Sigmoid colon (tissue), 7 donors: ENCODE results near the gene SLC27A2. TPM values are rescaled to one million over a fixed set of nuclear protein-coding genes. Genes with fewer than 3 reads are reported as not detected.

Experiments used
- DNase-seq: peaks from one replicate; pipeline ENCODE4 v3.0.0-alpha.2; 2019
- H3K27ac ChIP-seq, 4 donors: fragments of 200-600 bp; sonication (generic); one replicate each; pipeline ENCODE4 v1.5.1; 2016 to 2019; ENCODE audit warnings: mild to moderate bottlenecking in 1 of 4
- H3K27me3 ChIP-seq, 3 donors: fragments of 200-600 bp; sonication (generic); one replicate each; pipeline ENCODE4 v1.5.1; 2019; ENCODE audit warnings: mild to moderate bottlenecking in 1 of 3
- H3K36me3 ChIP-seq, 4 donors: fragments of 200-600 bp; sonication (generic); one replicate each; pipeline ENCODE4 v1.5.1; 2016 to 2019
- H3K4me1 ChIP-seq, 4 donors: fragments of 200-600 bp; sonication (generic); one replicate each; pipeline ENCODE4 v1.5.1; 2017 to 2019
- H3K4me3 ChIP-seq, 4 donors: fragments of 200-600 bp; sonication (generic); one replicate each; pipeline ENCODE4 v1.5.1; 2017 to 2019; ENCODE audit warnings: mild to moderate bottlenecking in 2 of 4, moderate library complexity in 1 of 4
- H3K9me3 ChIP-seq, 4 donors: fragments of 200-600 bp in 3 of 4; sonication (generic) in 3 of 4; one replicate each; pipeline versions ENCODE4 v1.5.1 to v1.6.1; 2013 to 2019
- CTCF ChIP-seq, 4 experiments: fragments of 450-650 bp in 3 of 4; fragments of 200-600 bp in 1 of 4; IDR thresholded peaks; one replicate each; pipeline ENCODE4 v1.5.1; 2016 to 2019; ENCODE audit warnings: antibody characterized with exemption in 4 of 4, mild to moderate bottlenecking in 3 of 4, moderate library complexity in 2 of 4
- EP300 ChIP-seq, 4 donors: sonication (generic); formaldehyde crosslinking; IDR thresholded peaks; one replicate each; pipeline ENCODE4 v1.6.1; 2017; ENCODE audit warnings: antibody characterized with exemption in 4 of 4
- POLR2A ChIP-seq, 2 donors: fragments of 450-650 bp; IDR thresholded peaks; one replicate each; pipeline ENCODE4 v1.6.1; 2016; ENCODE audit warnings: antibody characterized with exemption in 2 of 2, mild to moderate bottlenecking in 2 of 2, moderate library complexity in 2 of 2
- POLR2AphosphoS5 ChIP-seq, 4 donors: sonication (generic); formaldehyde crosslinking; IDR thresholded peaks; one replicate each; pipeline ENCODE4 v1.6.1; 2017; ENCODE audit warnings: antibody characterized with exemption in 4 of 4
- WGBS, 2 donors: extraction: QIAGEN DNeasy Blood & Tissue Kit; methylation state at CpG; one replicate each; pipeline ENCODE4 v1.1.7; 2013; 5-methylcytosine and 5-hydroxymethylcytosine counted together
- intact Hi-C: fragments of 100-400 bp; cut with DNase I; formaldehyde crosslinking; loops from one replicate; pipeline ENCODE4 v1.15.1; 2023
- polyA plus RNA-seq, 3 donors: library from polyadenylated mRNA; stranded (reverse); fragments of 200-250 nt; gene quantifications; one replicate each; pipeline ENCODE4 v1.2.3, GENCODE V29; 2013
- total RNA-seq, 4 donors: library from RNA; depleted of rRNA; stranded (reverse); fragments of >200 nt; gene quantifications; one replicate each; pipeline ENCODE4 v1.1.0, GENCODE V29; 2016
- donor health status: healthy with polysubstance abuse.
- donor health status: Bipolar disorder and iron deficiency.
- donor health status: healthy.

SLC27A2 gene
- total and polyA plus RNA-seq, 7 donors, result 0.33 to 16.6 (median 4.6) TPM; not detected in 2

DNA sequence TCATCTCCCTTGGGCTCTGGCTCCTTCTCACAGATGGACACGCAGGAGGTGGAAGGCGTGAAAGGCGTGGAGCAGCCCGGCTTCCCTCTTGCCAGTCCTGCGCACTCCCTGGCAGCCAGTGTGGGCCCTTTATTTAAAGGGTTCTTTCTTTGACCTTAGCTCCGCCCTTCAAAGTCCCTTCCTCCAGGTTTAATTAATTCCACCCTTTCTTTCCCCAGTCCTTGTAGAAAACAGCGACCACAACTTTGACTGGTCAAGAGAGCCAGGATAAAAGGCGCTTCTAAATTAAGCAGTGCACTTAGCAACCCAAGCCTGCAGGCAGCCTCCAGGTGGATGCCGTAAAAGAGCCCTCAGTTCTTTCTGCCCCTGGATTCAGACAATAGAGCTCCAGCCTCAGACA is 83.6 kb downstream of the SLC27A2 start, which contains the start of gene HDC:
TSS of gene HDC (minus strand) at position 107 of the 400 bp plus-strand sequence. CDS start at position 4, 103 bp downstream.
- Histone ChIP-seq H3K27ac (no peak within 1 kb of the TSS), H3K27me3 (no peaks in the 10 kb centered on the region), H3K4me3 (no peak within 1 kb of the TSS), H3K4me1 (no peaks in the 10 kb centered on the region), H3K36me3 (no peaks in the 10 kb centered on the region), H3K9me3 (no peaks in the 10 kb centered on the region)
- WGBS, 2 donors, result 81 to 82% methylated on average over 9 of the region's 9 CpGs
- TF ChIP-seq CTCF (IDR thresholded peaks at IDR 0.05) (no peak), POLR2AphosphoS5 (IDR thresholded peaks at IDR 0.05) (no peak), EP300 (IDR thresholded peaks at IDR 0.05) (no peak), POLR2A (IDR thresholded peaks at IDR 0.05) (no peak)
- no peak for DNase-seq
- intact Hi-C loops, result no loop called here

DNA sequence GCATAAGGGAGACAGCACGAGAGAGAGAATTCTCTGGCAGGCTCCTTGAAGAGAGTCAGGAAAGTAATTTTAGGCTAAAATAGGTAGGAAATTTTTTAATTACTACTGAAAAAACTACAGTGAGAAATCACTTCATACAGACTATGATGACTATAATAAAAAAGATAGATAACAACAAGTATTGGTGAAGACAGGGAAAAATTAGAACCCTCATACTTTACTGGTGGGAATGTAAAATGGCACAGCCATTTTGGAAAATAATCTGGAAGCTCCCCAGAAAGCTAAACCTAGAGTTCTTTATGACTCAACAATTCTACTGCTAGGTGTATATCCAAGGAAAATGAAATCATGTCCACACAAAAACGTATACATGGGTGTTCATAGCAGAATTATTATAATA is 85.6 kb downstream of the SLC27A2 start:
- no peak for DNase-seq
- Histone ChIP-seq H3K4me3 (no peak overlapping the region), H3K9me3 (no peaks in the 10 kb centered on the region), H3K4me1 (no peaks in the 10 kb centered on the region), H3K27me3 (no peaks in the 10 kb centered on the region), H3K27ac (no peak overlapping the region), H3K36me3 (no peaks in the 10 kb centered on the region)
- 81 to 83% methylated on average over 2 of the region's 2 CpGs for WGBS, 2 donors
- no peak for TF ChIP-seq EP300 (IDR thresholded peaks at IDR 0.05)
- no peak for TF ChIP-seq POLR2AphosphoS5 (IDR thresholded peaks at IDR 0.05)
- TF ChIP-seq POLR2A (IDR thresholded peaks at IDR 0.05), result no peak
- TF ChIP-seq CTCF (IDR thresholded peaks at IDR 0.05), result no peak
- intact Hi-C loops, result no loop called here

DNA sequence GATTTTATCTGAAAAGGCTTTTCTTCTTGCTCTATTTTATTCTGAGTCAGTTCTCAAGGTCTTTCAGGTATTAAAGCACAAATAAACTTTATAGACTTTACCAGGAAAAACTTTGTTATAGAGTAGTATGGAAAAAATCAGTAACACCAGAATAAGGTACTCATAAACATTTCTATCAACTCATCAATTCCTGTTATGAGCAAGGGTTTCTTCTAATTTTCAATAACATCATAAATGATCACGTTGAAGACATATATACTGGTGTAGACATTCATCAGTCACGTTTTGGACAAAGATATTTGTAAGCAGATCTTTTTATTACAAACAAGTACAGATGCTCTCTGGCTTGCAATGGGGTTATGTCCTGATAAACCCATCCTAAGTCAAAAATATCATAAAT is 93.1 kb downstream of the SLC27A2 start:
- TF ChIP-seq EP300 (IDR thresholded peaks at IDR 0.05) (no peak), POLR2A (IDR thresholded peaks at IDR 0.05) (no peak), POLR2AphosphoS5 (IDR thresholded peaks at IDR 0.05) (no peak), CTCF (IDR thresholded peaks at IDR 0.05) (no peak)
- H3K36me3 ChIP-seq, result peaks cover 0 to 7% (median 0%) of the 10 kb centered on the region in 4 donors
- no peaks in the 10 kb centered on the region for H3K4me1 ChIP-seq
- H3K4me3 ChIP-seq, result no peak overlapping the region
- intact Hi-C loops, result no loop called here
- H3K27ac ChIP-seq, result no peak overlapping the region
- H3K27me3 ChIP-seq, result no peaks in the 10 kb centered on the region
- no peak for DNase-seq
- H3K9me3 ChIP-seq, result no peaks in the 10 kb centered on the region
- WGBS, 2 donors, result 55 to 60% methylated on average over 2 of the region's 2 CpGs

DNA sequence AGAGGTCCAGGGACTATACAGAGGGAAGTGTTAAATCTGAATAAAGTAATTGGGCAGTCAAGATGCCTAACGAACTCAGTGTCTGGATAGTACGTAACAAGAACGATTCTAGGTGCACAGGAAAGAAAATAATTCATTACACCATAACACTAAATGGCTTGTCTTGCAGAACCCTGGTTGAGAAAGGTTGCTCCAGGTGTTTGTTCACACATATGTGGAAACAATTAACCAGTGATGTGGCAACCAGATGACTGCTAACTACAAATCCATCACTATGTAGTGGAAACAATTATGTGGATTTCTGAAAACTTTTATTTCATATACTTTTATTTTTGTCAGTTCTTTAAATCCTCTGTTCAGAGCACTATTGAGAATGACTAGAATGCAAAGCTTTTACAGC is 93.9 kb downstream of the SLC27A2 start:
- Histone ChIP-seq H3K4me1 (no peaks in the 10 kb centered on the region), H3K9me3 (no peaks in the 10 kb centered on the region), H3K36me3 (peaks cover 0 to 7% (median 0%) of the 10 kb centered on the region in 4 donors), H3K4me3 (no peak overlapping the region), H3K27ac (no peak overlapping the region), H3K27me3 (no peaks in the 10 kb centered on the region)
- intact Hi-C loops, result no loop called here
- TF ChIP-seq EP300 (IDR thresholded peaks at IDR 0.05), result no peak
- no peak for TF ChIP-seq POLR2A (IDR thresholded peaks at IDR 0.05)
- no peak for TF ChIP-seq CTCF (IDR thresholded peaks at IDR 0.05)
- TF ChIP-seq POLR2AphosphoS5 (IDR thresholded peaks at IDR 0.05), result no peak
- 77 to 83% methylated on average over 3 of the region's 3 CpGs for WGBS, 2 donors
- DNase-seq, result no peak

- Histone ChIP-seq H3K4me1 (no peaks in the 10 kb centered on the region), H3K9me3 (no peaks in the 10 kb centered on the region), H3K27ac (no peak overlapping the region), H3K4me3 (no peak overlapping the region), H3K36me3 (peaks cover 0 to 7% (median 0%) of the 10 kb centered on the region in 4 donors), H3K27me3 (no peaks in the 10 kb centered on the region)
- intact Hi-C loops, result no loop called here
- 88 to 96% methylated on average over 1 of the region's 1 CpG for WGBS, 2 donors
- no peak for DNase-seq
- TF ChIP-seq POLR2A (IDR thresholded peaks at IDR 0.05), result no peak
- TF ChIP-seq EP300 (IDR thresholded peaks at IDR 0.05), result no peak
- TF ChIP-seq CTCF (IDR thresholded peaks at IDR 0.05), result no peak
- TF ChIP-seq POLR2AphosphoS5 (IDR thresholded peaks at IDR 0.05), result no peak
These were observed 95.4 kb downstream of the SLC27A2 start for GRCh38 chr15:50277370-50277769.
